HCEC 1CT (cell line): ENCODE measurements around the gene CD274.
"Not testable (repeated sequence)": the region's sequence is repeated elsewhere in the genome, so short reads cannot be mapped to it uniquely, and the experiment has no call there.

Experiments
- DNase-seq: peaks from one replicate; pipeline ENCODE4 v3.0.0-alpha.2; 2017

Gene CD274

DNA sequence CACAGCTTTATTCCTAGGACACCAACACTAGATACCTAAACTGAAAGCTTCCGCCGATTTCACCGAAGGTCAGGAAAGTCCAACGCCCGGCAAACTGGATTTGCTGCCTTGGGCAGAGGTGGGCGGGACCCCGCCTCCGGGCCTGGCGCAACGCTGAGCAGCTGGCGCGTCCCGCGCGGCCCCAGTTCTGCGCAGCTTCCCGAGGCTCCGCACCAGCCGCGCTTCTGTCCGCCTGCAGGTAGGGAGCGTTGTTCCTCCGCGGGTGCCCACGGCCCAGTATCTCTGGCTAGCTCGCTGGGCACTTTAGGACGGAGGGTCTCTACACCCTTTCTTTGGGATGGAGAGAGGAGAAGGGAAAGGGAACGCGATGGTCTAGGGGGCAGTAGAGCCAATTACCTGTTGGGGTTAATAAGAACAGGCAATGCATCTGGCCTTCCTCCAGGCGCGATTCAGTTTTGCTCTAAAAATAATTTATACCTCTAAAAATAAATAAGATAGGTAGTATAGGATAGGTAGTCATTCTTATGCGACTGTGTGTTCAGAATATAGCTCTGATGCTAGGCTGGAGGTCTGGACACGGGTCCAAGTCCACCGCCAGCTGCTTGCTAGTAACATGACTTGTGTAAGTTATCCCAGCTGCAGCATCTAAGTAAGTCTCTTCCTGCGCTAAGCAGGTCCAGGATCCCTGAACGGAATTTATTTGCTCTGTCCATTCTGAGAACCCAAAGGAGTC is at the start of gene CD274:
TSS of gene CD274 (plus strand) at position 184 of the 733 bp plus-strand sequence. CDS start 5,572 bp downstream, outside the sequence.
- DNase-seq = peak; percentile 92

DNA sequence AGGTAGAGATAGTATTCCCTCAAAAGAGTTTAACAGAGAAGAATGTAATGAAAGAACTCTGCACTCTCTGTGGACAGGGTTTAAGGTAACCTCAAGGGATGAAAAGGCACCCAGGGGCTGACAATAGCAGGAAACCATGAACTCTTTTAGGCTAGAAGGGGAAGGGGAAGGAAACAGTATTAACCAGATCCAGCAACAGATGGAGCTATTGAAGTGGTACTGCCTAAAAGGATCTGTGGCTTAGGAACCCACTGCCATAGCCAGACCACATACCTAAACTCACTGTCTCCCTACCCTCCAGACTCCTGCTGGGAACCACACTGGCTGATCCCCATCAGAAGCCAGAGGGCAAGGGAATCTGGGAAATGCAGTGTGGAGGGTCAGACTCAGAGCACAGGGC is 48.1 kb upstream of the CD274 start:
- DNase-seq = no peak

DNA sequence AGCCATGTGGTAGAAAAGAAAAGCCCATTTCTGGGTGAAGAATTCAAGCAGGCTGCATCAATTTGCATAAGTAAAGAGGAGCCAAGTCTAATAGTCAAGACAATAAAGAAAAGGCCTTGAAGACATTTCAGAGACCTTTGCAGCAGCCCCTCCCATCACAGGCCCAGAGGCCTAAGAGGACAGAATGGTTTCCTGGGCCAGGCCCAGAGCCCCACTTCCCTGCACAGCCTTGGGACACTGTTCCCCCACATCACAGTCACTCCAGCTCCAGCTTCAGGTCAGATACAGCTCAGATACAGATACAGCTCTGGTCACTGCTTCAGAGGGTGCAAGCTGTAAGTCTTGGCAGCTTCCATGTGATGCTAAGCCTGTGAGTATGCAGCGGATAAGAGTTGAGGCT is 41.7 kb upstream of the CD274 start:
- DNase-seq = no peak

DNA sequence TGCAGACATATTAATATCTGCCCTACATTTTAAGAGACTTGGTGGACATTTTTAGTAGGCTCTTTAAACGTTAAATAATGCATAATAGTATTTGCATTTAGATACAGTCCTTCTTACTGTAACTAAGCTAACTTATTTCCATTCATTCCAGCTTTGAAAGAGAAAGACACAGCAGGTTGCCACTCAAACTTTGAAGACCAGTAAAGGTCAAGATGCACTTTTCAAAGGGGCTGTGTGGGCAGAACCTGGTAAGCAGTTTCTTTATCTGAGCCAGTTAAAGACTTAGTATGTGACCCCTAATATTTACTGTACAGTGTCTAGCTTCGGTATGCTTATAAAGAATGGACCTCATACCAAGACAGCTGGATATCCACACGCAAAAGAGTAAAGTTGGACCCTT is 33.4 kb upstream of the CD274 start:
- DNase-seq = no peak

DNA sequence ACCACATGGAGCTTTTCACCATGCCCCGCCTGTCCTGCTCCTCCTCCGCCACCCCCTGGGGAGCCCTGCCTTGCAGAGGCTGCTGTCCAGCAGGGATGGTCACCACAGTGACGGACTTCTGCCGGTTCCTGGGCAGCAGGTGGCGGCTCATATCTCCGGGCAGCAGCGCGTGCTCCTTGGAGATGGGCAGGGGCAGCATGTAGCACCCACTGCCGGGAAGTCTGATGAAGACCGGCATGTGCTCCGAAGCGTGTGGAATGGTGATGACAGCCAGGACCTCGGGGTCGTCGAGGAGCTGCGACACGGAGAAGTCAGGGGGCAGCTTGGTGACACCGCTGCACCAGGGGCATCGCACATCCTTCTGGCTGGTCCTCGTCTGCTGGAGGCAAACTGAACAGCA is 31.9 kb upstream of the CD274 start:
- no peak for DNase-seq

DNA sequence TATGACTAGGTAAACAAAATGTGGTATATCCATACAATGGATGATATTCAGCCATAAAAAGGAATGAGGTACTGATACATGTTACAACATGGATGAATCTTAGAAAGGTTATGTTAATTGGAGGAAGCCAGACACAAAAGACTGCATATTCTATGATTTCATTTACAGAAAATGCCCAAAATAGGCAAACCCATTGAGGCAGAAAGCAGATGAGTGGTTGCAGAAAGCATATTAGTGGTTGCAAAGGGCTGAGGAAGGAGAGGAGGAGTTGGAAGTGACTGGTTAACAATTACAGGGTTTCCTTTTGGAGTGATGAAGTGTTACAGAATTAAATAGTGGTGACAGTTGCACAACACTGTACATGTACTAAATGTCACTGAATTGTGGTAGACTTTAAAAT is 30.4 kb upstream of the CD274 start:
- DNase-seq = no peak

DNA sequence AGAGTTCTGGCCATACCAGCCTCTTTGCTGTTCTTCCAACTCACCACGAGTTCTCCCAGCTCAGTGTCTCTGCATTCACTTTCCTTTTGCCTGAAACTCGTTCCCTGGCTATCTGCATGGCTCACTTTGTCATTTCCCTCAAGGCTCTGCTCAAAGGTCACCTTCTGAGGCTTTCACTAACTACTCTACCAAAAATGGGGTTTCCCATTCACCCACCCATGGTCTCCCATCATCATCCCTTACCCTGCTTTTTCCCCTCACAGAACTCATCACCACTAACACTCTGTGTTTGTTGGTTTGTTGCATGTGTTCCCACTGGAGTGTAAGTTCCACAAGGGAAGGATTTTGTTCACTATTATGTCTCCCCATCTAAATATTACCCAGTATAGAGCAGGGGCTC is 29.2 kb upstream of the CD274 start:
- DNase-seq = no peak

DNA sequence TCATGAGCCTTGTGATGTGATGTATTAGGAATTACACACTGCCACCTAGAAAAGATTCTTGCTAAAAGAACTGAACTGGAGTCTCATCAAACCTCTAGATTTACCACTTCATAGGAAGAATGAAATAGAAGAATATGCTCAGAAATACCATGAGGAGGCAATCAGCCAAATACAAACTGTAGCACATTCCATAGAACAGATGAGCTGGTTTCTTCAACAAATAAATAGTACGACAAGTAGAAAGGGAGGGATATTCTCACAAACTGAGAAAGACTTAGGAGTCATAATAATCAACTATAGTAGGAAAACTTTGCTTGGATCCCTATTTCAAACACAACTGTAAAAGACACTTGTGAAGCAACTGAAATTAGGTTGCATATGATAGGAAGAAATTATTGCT is 28.1 kb upstream of the CD274 start:
- DNase-seq = no peak

DNA sequence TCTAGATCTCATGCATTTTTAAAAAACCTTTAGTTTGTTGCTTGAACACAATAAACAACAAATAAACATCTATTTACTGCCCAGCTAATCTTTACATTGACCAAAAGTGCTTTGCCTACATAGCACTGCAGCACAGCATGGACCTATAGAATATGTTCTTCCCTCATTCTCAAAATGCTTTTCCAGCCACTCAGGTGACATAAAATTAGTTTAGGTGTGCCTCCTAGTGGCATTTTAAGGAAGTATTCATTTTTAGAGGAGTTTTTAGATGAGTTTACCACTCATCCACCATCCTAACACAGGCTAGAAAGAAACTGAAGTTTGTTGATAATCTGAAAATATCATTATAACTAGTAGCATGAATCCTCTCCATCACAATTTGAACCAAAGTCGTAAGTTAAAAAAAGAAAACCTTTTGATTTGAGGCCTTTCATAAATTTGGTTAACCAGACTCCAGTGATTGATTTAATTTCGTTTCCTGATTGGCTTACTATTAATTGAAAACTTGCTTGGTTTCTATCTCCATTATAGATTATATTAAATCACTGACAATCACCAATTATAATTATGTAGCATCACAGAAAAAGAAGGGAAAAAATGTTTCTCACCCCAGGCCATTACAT is 25.2 kb upstream of the CD274 start:
- DNase-seq = peak; percentile 42

DNA sequence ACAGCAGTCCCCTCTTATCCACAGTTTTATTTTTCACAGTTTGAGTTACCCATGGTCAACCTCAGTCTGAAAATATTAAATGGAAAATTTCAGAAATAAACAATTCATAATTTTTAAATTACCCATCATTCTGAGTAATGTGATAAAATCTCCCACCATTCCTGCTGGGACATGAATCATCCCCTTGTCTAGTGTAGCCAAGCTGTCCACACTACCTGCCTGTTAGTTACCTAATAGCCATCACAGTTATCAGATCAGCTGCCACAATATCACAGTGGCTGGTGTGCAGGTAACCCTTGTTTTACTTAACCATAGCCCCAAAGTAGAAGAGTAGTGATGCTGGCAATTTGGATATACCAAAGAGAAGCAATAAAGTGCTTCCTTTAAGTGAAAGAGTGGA is 23.3 kb upstream of the CD274 start:
- no peak for DNase-seq

DNA sequence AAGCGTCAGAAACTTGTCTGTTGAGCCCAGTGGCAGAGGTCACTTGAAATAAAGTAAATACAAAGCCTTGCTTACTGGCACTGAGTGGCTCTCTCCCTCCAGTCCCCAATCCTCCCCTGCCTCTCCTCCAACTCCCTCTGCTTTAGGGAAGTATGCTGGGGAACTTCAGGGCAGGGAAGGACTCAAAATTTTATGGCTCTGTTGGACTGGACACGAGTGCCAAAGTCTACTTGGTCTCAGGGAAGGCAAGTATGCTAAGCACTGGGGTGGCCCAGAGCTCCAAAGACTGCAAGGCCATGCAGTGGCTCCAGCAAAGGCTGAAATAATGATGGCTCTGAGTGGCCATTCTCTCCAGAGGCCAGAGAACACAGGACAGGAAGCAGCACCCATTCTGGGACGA is 22.2 kb upstream of the CD274 start:
- no peak for DNase-seq

DNA sequence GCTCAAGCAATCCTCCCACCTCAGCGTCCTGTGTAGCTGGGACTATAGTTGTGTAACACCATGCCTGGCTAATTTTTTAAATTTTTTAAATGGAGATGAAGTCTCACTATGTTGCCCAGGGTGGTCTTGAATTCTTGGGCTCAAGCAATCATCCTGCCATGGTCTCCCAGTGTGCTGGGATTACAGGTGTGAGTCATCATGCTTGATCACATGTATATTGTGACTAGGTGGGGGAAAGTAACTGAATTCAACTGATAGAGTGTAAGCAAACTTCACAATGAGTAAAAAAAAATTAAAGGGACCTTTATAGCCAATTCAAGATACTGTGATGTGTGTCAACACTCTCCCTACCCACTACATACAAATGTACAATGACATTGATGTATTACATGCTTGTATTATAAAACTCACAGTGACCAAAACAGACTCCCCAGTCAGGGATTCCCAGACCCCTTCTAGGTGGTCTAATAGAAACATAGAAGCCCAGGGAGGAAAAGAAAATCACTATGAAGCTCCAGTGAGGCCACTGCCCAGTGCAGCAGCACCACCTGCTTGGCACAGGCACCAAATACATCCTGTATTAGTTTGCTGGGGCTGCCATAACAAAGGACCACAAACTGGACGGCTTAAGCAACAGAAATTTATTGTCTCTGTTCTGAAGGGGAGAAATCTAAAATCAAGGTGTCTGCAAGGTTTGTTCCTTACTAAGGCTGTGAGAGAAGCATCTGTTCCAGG is 21.4 kb upstream of the CD274 start:
- no peak for DNase-seq

DNA sequence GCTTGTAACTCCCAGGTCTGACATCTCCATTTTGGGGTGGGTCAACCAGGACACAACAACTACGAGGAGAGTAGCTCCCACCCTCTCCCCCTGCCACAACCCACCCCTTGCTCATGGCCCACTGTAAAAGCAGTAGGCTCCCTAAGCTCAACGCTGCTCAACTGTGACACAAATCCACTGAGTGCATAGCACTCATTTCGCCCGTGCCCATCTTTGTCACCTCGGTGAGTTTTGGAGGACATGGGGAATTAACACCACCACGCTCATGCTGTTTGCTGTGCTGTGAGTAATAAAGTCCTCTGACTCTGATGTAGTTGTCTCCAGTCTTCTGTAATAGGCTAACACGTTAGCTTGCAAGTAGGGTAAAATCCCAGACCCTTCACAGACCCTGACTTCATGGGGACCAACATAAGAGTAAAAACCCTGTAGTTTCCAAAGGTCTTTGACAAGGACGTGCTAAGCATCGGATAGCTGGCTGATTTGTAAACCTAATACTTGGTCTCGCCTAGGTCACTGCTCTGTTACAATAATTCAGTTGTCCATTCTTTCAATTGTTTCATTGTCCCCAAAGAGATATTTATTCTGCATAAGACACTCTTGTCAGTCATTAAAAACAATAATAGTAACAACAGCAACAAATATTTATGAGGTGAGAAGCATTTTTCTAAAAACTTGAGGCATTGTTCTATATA is 20.3 kb upstream of the CD274 start:
- DNase-seq = no peak

DNA sequence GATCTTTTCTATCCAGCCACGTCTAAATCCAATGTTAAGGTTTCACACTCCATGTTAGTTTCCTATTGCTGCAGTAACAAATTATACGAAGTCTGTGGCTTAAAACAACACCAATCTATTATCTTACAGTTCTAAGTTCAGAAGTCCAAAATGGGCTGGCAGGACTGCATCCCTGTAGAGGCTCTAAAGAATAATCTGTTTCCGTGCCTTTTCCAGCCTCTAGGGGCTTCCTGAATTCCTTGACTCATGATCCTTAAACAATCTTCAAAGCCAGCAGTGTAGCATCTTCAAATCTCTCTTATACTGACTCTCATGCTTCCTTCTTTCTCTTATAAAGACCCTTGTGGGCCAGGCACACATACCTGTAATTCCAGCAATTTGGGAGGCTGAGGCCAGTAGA is 19.4 kb upstream of the CD274 start:
- DNase-seq = no peak

DNA sequence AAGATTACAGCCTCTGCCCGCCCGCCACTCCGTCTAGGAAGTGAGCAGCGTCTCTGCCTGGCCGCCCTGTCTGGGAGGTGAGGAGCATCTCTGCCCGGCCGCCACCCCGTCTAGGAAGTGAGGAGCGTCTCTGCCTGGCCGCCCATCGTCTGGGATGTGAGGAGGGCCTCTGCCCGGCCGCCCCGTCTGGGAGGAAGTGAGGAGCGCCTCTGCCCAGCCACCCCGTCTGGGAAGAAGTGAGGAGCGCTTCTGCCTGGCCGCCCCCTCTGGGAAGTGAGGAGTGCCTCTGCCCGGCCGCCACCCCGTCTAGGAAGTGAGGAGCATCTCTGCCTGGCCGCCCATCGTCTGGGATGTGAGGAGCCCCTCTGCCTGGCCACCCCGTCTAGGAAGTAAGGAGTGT is 17.5 kb upstream of the CD274 start:
- DNase-seq = not testable (repeated sequence)

DNA sequence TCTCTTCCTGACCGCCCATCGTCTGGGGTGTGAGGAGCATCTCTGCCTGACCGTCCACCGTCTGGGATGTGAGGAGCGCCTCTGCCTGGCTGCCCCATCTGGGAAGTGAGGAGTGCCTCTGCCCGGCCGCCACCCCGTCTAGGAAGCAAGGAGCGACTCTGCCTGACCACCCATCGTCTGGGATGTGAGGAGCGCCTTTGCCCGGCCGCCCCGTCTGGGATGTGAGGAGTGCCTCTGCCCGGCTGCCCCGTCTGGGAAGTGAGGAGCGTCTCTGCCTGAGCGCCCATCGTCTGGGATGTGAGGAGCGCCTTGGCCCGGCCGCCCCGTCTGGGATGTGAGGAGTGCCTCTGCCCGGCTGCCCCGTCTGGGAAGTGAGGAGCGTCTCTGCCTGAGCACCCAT is 17.0 kb upstream of the CD274 start:
- not testable (repeated sequence) for DNase-seq

DNA sequence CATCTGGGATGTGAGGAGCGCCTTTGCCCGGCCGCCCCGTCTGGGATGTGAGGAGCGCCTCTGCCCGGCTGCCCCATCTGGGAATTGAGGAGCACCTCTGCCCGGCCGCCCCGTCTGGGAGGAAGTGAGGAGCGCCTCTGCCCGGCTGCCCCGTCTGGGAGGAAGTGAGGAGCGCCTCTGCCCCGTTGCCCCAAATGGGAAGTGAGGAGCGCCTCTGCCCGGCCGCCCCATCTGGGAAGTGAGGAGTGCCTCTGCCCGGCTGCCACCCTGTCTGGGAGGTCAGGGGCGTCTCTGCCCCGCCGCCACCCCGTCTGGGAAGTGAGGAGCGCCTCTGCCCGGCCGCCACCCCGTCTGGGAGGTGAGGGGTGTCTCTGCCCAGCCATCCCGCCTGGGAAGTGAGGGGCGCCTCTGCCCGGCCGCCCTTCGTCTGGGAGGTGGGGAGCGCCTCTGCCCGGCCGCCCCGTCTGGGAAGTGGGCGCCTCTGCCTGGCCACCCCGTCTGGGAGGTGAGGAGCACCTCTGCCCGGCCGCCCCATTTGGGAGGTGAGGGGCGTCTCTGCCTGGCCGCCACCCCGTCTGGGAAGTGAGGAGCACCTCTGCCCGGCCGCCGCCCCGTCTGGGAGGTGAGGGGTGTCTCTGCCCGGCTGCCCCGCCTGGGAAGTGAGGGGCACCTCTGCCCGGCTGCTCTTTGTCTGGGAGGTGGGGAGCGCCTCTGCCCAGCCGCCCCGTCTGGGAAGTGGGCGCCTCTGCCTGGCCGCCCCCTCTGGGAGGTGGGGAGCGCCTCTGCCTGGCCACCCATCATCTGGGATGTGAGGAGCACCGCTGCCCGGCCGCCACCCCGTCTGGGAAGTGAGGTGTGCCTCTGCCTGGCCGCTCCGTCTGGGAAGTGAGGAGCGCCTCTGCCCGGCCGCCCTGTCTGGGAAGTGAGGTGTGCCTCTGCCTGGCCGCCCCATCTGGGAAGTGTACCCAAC is 16.2 kb upstream of the CD274 start:
- DNase-seq = not testable (repeated sequence)

DNA sequence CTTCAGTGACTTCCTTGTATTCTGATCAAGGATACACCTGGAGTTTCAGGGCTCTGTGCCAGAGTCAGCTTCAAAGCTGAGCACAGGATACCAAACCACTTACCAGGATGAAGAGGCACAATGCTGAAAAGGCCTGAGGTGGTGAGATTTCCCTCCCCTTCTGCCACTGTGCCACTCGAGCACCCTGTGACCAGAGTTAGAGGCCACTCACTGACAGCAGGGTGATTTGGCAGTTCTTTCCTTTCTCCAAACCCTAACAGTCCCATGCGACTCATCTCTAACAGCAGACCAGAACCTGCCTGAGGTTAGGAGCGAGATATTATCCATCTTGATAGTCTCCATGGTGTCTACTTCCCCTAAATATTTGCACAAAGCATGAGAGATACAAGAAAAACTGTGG is 14.4 kb upstream of the CD274 start:
- no peak for DNase-seq

DNA sequence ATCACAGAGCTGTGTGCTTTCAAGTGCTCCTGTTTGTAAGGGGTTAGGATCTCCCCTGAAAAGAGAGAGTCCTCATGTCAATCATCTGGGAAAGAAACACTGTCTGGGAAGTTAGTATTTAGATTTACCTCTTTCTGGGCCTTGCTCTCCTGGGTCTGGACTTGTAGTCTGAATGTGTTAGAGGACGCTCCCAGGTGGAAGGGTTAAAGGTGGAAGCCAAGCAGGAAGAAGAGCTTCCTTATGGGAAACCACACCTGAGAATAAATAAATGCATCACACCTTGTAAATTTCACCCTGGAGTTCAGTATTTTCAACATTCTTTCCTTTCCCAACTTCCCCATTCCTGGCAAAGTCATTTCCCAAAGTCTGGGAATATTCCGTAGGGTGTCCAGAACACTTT is 13.9 kb upstream of the CD274 start:
- DNase-seq = no peak

DNA sequence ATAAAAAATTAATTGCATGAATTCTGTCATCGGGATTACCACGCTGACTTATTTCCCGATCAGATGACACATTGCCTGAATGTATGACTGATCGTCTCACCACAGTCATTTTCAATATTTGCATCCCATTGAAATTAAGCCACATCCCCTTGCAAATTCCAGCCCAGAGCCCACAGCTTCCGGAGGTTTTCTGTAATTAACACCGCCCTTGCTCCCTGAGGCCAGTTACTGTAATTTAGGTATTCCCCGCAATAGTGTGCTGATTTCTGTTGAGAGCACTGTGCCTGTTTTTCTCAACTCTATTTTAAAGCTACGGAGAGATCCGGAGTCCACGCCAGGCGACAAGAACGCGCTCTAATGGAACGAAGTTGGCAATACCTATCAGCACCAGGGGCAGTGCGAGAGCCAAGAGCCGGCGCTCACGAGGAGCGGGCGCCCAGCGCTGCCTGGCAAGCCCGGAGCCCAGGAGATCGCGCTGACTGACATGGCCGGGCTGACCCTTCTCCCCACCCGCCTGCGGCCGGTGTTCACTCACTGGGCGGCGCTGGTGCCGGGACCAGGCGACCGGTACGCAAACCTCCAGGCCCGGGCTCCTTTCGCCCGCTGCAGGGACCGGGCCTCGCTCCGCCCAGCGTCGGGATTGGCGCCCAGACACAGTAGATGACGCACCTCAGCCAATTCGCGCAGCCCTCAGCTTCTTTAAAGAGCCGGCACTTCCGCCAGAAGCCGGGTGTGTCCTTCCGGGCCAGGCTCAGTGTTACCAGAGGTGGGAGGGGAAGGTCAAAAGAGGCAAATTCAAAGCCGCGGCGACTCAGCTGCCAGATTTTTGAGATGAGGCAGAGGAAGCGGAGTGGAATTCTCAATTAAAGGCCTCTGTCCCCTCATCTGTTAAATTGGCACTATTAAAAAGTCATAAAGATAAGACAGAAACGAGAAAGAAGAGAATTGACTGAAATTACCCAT is 12.8 kb upstream of the CD274 start, which contains the start of gene PLGRKT:
TSS of gene PLGRKT (minus strand) at position 672 of the 963 bp plus-strand sequence. CDS start 5,948 bp downstream, outside the sequence.
- peak; percentile 94 for DNase-seq
